HG03460 (cell line): ENCODE measurements around the gene FASTK.

Experiments
- ATAC-seq: cut with Tn5 transposase; IDR thresholded peaks from one replicate; pipeline ENCODE4 v1.9.1; 2021; ENCODE audit not compliant: unreplicated experiment

The FASTK gene

DNA sequence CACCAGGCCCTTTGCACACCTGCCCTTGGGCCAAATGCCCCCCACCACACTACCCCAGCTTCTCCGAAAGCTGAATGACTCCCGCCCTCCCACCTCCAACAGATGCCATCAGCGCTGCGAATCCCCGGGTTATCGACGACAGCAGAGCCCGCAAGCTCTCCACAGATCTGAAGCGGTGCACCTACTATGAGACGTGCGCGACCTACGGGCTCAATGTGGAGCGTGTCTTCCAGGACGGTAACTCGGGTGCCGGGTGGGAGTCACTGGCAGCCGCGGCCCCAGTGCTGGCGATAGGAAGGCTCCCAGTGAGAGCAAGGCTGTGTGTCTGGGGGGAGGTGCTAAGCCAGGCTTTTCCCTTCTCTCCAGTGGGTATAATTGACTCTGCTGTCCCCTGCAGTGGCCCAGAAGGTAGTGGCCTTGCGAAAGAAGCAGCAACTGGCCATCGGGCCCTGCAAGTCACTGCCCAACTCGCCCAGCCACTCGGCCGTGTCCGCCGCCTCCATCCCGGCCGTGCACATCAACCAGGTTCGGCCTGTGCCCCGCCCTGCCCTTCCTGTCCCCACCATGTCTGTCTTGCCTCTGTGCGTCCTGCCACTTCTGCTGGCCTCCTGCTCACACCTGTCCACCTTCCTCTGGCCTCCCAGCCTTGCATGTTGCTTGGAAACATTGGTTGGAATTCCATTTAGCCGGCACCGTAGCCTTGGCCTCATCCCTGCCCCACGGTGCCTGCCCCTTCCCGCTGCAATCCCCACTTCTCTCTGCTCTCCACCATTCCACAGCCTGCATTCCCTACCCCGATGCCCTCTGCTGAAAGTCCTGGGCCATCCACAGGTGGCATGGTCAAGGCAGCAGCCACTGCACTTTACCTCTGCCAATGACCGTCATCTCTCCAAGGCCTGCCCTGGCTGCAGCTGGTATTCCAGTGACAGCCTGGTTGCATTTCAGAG is 37.8 kb upstream of the FASTK start:
- ATAC-seq: no peak

DNA sequence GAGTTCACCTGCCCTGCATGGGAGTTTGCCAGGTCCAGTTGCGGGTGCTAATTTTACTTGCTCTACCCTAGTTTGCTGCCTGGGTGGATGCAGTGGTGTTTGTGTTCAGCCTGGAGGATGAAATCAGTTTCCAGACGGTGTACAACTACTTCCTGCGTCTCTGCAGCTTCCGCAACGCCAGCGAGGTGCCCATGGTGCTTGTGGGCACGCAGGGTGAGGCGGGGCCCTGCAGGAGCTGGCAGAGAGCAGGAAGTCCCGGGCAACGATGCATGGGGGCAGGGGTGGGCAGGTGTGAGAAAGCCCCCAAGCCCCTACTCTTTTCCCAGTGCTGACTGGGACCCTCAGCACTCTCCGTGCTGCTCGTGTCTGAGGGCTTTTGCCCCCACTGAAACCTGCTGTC is 37.0 kb upstream of the FASTK start:
- no peak for ATAC-seq

DNA sequence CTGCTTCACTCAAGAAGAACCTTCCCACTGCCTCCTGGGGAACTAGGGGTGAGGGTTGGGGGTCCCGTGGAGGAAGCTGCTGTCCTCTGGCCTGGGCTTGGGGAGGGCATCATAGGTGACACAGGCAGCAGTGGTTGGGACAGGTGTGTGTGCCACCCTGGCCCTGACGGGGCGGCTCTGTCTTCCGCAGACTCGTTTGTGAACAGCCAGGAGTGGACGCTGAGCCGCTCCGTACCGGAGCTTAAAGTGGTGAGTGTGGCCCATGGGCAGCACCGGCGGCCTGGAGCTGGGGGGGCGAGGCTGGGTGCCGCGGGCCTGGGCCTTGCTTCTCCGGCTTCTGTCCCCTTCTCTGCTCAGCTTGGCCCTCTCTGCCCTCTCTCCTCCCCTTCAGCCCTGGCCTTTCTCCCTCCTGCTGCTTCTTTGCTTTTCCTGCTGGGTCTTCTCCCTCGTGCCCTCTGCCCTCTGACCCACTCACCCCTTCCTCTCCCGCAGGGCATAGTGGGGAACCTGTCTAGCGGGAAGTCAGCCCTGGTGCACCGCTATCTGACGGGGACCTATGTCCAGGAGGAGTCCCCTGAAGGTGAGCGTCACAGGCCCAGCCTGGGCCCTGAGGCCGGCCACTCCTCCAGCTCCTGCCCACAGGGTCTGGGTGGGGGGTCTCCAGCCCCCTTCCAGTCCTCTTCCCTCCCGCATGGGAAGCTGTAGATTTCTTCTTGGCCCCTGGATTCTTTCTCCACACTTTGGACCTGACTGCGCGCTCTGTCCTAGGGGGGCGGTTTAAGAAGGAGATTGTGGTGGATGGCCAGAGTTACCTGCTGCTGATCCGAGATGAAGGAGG is 36.2 kb upstream of the FASTK start:
- no peak for ATAC-seq

DNA sequence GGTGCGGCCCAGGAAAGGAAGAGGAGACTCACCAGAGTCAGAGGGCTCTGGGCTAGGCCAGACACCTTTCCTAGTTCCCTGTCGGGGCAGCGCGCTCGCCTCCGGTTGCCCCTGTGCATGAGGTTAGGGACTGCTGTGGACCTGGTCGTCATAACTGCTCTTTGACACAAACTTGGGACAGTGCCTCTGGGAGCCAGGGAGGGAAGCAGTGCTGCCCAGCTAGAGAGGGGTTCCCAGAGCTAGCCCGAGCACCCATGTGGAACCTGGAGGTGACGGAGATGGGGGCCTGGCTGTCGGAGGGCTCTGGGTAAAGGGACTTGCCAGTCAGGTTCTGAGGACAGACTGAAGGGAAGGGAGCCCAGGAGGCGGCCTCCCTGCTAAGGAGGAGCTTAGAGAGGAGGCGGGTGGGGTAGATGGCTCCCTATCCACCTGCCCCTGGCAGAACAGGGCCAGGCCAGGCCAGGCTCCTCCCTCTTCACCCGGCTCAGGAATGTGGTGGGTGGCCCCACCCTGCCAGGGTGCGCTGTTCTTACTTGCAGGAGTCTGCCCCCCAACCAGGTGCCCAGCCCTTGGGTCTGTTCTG is 35.3 kb upstream of the FASTK start:
- no peak for ATAC-seq

DNA sequence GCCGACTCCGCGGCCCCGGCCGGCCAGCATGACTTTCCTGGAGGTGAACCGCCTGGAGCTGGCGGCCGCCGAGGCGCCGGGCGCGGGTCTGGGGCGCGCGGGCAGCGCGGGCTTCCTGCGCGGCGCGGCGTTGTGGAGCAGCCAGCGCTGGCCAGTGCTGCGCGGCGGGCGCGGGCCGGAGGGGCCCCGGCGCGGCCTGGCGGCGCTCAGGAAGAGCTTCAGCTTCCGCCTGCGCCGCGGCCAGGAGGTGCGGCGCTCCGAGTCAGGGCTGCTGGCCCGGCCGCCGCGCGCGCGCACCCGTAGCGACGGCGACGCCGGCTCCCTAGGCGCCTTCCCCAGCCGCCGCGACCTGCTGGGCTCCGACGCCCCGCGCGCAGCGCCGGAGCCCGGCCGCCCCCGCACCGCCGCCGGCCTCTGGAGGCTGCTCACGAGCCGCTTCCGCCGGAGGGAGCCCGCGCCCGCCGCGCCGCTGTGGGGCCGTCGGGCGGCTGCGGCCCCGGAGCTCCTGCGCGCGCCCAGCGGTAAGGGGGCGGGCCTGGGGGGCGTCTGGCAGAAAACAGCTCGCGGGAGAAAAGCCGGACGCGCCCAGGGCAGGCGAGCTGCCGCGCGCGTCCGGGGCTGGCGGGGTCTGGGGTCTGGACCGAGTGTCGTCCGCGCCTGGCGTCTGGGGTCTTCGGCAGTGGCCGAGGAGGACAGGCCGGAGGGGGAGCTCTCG is 34.7 kb upstream of the FASTK start:
- ATAC-seq: no peak

DNA sequence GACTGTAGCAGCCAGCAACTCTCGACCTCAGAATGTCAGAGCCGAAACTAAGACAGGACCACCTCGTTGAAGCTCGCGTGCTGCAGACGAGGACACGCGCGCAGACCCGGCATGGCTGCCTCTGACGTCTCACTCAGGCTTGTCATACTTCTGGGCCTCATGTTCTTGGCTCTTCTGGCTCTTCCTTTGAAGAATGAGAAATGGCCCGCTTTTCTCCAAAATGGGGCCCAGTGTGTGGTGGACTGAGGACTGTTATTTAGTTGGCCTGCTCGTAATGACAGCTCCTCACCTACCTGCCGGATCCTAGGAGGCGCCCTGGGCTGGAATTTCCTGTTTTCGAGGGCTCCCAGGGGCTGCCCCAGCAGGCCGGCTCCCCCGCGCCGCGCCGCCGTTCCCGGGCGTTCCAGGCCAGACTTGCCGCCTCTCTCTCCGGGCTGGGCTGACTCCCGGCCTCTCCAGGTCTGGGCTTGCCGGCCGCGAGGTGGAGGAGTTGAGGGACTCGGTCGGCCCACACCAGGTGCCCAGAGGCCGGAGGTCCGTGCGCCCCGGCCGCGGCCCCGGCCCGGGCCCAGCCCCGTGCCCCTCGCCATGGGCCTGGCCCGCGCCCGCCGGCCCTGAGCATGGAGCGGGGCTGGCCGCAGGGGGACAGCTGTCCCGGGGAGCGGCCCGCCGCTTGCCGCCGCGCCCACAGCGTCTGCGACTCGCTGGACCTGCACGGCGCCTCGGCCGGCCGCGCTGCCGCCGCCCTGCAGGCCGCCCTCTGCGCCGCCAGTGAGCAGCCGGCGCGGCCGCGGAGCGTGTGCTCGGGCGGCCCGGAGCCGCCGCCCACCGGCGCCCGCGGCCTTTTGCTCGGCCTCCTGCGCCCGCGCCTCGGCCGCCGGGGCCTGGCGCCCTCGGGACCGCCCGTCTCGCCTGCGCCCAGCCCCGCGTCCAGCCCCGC is 33.8 kb upstream of the FASTK start:
- ATAC-seq: no peak

DNA sequence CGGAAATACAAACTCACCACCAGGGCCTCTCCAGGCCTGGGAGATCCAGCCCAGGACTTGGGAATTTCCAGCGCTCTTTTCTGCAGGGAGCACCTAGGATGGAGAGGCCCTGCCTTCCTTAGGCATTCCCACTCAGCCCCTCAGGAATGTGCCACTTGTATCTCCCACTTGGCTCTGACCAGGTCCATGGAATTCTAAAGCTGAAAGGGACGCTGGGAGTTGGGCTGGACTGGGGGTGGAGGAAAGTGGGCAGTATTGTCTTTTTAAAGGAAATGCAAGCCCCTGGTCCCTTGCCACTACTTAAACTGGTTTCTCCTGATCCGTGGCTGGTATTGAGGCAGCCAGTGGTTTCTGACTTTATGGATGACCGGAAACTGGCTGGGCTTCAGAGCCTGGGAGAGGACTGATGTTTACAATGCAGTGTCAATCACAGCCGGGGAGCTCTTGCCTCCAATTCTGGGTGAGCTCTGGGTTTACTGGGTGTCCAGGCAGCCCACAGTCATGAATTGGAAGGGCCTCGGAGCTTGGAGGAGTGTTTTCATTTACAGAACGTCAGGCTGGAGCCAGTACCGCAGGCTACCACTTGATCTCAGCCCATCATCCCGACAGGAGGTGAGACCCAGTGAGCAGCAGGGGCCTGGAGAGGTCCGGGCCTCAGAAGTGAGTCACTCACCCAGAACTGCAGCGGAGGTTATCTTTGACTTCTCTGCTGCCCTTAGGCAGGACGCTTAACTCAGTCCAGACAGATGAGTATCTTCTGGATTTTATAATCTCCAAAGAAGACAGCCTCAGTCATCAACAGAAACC is 32.9 kb upstream of the FASTK start:
- ATAC-seq: no peak

DNA sequence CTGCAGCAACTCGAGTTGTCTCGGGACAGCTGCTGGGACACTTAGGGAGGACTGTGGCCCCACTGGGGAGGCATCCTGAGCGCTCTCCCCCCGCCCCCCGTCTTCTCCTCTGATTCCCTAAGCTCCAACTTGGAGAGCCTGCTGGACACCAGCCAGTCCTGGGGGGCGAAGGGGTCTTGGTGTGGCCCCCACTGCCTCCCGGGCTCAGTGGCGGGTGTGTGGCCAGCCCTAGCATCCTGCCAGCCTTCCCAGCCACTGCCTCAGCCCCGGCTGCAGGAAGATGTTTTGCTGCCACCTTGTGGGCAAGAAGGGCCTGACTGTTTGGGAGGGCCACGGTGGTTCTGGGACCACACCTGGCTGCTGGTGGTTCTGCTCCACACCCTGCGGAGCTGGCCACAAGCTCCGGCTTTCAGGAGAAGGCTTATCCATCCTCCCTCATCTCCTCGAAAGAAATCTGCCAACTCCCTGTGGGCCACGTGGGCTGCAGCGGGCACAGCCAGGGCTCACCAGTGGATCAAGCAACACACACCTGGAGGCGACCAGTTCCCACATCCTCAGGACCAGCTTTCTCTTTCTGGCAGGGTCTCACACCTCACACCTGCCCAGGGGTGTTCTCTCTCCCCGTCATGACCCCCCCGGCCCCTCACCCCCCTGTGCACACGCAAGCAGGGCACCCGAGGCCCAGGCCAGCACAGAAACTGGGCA is 30.5 kb upstream of the FASTK start:
- ATAC-seq: peak; percentile 71

DNA sequence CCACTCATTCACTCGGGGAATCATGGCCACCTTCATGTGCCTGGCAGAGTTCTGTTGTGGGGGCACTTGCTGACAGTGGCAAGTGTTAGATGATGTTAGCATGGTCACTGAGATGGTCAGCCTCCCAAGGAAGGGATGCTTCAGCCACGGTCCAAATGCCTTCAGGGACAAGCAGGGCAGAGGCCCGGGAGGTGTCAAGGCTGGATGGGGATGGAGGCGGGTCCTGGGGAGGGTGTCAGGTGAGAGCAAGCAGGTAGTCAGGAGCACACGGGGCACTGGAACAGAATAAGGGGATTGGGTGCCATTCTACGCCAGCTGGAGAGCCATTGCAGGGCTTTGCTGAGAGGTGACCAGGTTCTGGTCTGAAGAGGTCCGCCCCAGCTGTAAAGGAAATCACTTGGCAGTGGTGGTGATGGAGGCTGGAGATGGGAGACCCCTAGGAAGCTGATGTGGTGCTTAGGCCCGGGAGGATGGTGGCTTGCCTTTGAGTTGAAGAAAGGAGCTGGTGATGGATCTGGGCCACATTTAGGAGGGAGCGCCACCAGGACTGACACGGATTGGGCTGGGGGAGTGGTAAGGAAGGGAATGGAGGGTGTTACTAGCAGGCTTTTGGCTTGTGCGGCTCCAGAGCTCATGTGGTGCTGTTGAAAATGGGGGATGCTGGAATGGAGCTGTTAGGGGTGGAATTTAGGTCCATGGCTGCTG is 29.8 kb upstream of the FASTK start:
- ATAC-seq: no peak

DNA sequence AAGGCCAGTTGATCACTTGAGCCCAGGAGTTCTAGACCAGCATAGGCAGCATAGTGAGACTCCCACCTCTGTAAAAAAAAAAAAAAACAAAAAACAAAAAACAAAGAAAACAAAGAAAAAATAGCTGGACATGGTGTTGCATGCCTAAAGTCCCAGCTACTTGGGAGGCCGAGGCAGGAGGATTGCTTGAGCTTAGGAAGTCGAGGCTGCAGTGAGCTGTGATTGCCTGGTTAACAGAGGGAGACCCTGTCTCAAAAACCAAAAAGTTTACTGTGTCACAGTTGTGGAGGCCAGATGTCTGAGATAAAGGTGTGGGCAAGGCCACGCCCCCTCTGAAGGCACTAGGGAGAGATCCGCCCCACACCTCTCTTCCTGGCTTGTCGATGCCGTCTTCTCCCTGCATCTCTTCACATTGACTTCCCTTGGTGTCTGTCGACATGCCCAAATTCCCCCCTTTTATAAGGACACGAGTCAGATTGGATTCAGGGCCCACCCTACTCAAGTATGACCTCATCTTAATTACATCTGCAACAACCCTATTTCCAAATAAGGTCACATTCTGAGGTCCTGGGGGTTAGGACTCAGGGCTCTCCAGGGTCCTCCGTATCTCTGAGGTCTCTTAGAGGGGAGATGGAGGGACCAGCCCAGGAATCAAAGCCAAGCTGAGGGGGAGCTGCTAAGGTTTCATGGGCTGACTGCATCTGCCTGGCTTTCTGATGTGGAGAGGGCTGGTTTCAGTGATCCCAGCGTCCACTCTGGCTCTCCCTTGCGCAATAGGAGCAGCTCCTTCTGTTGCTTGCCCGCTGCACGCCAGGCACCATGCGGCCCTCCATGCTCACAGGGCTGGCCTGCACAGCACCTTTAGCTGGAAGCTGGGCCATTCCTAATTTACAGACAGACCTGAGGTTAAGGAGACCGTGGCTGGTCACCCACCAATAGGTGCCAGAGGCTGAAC is 28.8 kb upstream of the FASTK start:
- no peak for ATAC-seq

DNA sequence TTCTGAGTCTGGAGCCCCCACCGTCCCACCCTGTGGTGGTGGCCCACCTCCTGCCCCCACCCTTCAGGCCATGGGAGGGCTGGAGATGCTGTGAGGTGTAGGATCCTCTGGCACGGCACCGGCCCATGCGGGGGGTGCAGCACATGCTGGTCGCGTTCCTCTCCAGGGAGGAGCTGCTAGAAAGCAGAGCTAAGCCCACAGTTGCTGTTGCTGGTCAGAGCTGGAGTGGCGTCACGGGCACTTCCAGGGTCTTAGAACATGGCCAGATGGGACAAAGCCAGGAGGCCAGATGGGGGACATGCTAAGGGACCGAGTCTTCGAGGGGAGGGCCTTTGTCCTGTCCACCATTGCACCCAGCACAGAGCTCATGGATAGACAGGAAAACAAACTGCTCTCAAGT is 27.3 kb upstream of the FASTK start:
- ATAC-seq: no peak

DNA sequence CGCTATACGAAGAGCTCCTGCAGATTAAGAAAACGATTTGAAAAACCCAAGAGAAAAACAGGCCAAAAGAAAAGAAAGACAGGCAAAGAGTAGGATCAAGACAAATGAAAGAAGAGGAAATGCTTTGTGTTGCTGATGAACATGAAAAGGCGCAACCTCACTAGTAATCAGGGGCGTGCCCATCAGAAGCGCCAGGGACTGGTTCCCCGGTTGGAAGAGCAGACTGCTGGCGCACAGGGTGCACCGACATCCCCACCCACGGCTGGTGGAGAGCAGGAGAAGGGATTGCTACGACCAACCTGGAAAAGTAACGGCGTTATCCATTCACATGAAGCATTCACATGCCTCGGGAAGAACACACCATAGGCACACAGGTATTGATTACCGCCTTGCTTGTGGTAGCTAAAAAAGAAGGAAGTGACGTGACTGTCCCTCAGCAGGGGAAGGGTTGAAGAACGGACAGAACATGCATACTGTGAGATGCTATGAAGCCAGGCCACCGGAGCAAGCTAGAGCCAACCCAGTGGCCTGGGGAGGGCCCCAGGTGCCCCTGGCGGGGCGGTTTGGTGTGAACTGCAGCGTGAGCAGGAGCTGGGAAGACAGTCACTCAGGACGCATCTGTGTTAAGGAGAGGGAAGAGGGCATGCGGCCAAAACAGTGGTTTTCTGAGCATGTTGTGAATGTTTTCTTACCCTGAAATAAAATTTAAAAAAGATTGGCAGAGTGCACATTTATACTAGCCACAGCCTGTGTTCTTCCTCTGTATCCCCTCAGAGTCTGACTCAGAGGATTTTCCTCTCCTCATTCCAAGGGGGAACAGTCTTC is 24.0 kb upstream of the FASTK start:
- ATAC-seq: no peak

DNA sequence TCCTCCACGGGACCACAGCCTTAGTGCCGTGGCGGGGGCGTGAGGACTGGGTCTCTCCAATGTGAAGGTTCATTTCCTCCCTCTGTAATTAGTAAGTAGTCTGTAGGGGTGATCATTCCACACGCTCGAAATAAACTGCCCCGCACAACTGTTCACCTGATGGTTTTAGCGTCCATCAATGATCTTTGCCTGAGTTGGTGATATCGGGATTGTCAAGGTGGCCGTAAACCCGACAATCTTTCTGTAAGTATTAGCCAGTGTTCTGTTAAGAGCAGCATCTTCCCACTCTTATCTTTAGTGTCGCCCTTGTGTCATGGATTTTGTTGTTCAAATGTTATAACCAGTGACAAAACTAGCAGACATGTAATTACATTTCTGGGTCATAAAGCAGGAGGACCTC is 23.4 kb upstream of the FASTK start:
- no peak for ATAC-seq

DNA sequence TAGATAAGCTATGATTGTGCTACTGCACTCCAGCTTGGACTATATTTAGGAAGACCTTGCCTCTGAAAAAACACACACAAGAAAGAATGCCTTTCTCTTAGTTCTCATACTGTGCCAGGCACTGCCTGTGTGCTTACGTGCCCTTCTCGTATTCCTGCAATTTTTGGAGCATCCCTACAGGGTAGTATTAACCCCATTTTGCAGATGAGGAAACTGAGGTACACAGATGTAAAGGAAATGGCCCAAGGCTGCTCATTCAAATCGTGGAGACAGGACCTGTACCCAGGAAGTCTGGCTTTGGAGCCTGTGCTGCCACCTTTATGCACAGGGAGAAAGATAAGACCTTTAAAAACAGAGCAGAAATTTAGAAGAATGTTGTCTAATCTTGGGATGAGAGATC is 22.4 kb upstream of the FASTK start:
- no peak for ATAC-seq

DNA sequence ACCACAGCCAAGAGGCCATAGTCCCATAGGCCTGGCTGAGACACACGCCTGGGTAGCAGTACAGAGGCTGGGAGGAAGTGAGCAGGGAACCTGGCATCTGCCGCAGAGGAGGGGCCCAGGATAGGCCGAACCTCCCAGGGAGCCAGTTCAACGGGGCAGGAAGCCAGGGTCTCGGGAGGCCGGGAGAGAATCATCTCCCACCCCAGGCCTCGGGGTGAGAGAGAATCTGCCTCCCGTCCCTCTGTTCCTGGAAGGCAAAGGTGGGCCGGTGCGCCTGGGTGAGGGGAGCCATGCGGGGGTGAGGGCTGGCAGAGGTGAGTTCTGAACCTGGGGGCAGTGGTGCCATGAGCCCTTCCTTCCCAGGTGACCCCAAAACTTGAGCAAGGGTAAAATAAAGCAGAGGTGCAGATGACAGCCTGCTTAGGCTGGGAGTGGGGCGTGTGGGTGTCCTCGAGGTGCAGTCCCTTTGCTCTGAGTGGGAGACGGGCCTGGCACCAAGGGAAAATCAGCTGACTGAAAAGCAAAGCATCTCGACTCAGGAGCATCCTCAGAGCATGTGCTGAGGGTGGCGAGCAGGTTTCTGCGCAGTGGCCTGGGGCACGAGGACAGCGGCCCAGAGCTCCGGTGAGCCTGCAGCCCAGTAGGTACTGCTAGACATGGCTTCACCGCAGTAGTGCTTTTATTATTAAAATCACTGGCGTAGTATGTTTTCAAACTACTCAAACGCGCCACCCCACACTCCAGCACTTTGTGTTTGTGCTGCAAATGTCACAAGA is 21.2 kb upstream of the FASTK start:
- ATAC-seq: no peak
